NCI-H2081 treated with DMSO at 0.1 percent for 48 hours (cell line): Measurements from ENCODE around the gene PI4KB.
"Not testable (repeated sequence)": the region's sequence is repeated elsewhere in the genome, so short reads cannot be mapped to it uniquely, and the experiment has no call there.

Experiments
- DNase-seq: peaks from one replicate; lab custom pipeline; 2025; lab: John Stamatoyannopoulos, UW

The PI4KB gene

GRCh38 chr1:151327223-151327902 is at the start of gene PI4KB:
Gene PI4KB, minus strand, starts transcription at chr1:151327416. Its CDS starts 10,935 bp downstream, at chr1:151316481.
- peak; percentile 99 for DNase-seq

- no peak for DNase-seq
Observed at GRCh38 chr1:151373196-151373595, 46.0 kb upstream of the PI4KB start.

GRCh38 chr1:151372058-151372934 is 45.1 kb upstream of the PI4KB start, which contains the start of gene SELENBP1:
Gene SELENBP1, minus strand, starts transcription at chr1:151372705. Its CDS starts 64 bp downstream, at chr1:151372641.
- peak; percentile 67 for DNase-seq

- DNase-seq = peak; percentile 66
Observed at GRCh38 chr1:151371370-151372057, 44.3 kb upstream of the PI4KB start.

GRCh38 chr1:151370211-151370911 is 43.1 kb upstream of the PI4KB start:
- no peak for DNase-seq

GRCh38 chr1:151369621-151370048 is 42.4 kb upstream of the PI4KB start:
- no peak for DNase-seq

- no peak for DNase-seq
Observed at GRCh38 chr1:151369302-151369610, 42.0 kb upstream of the PI4KB start.

- peak; percentile 58 for DNase-seq
Observed at GRCh38 chr1:151368393-151369301, 41.4 kb upstream of the PI4KB start.

- no peak for DNase-seq
Observed at GRCh38 chr1:151367658-151368392, 40.6 kb upstream of the PI4KB start.

- no peak for DNase-seq
Observed at GRCh38 chr1:151364996-151365395, 37.8 kb upstream of the PI4KB start.

GRCh38 chr1:151362308-151363155 is 35.3 kb upstream of the PI4KB start:
- no peak for DNase-seq

GRCh38 chr1:151361883-151362282 is 34.7 kb upstream of the PI4KB start:
- DNase-seq = no peak

GRCh38 chr1:151356696-151357095 is 29.5 kb upstream of the PI4KB start:
- DNase-seq = no peak

- no peak for DNase-seq
Observed at GRCh38 chr1:151352021-151352718, 25.0 kb upstream of the PI4KB start.

- DNase-seq = not testable (repeated sequence)
Observed at GRCh38 chr1:151350323-151350722, 23.1 kb upstream of the PI4KB start.

- DNase-seq = no peak
Observed at GRCh38 chr1:151347523-151348246, 20.5 kb upstream of the PI4KB start.

- DNase-seq = peak; percentile 99
Observed at GRCh38 chr1:151346769-151347522, 19.7 kb upstream of the PI4KB start, which contains the start of gene RFX5. Gene RFX5, minus strand, starts transcription at chr1:151347252. Its CDS starts 932 bp downstream, at chr1:151346320.
